Mesenchymal stem cell (in vitro differentiated cells and primary cell): ENCODE data around the gene SPSB3.

Source experiments
- DNase-seq: peaks from one replicate; pipeline ENCODE4 v3.0.0-alpha.2; 2013
- H2AFZ ChIP-seq: one replicate; pipeline ENCODE4 v1.6.1; 2013; ENCODE audit warnings: low read depth, mild to moderate bottlenecking, control low read depth, inconsistent platforms, low read length, moderate library complexity
- H2AK5ac ChIP-seq: 2 replicates; pipeline ENCODE4 v1.6.1; 2013; ENCODE audit warnings: low read length, moderate library complexity, mild to moderate bottlenecking, inconsistent platforms; ENCODE audit not compliant: severe bottlenecking
- H2BK120ac ChIP-seq: one replicate; pipeline ENCODE4 v1.6.1; 2013; ENCODE audit warnings: low read depth, mild to moderate bottlenecking, inconsistent platforms, low read length, moderate library complexity
- H2BK12ac ChIP-seq, 2 experiments: one replicate each; pipeline ENCODE4 v1.6.1; 2013; ENCODE audit warnings: inconsistent platforms in 2 of 2, low read length in 2 of 2, mild to moderate bottlenecking in 2 of 2, moderate library complexity in 2 of 2, control low read depth in 1 of 2
- H2BK15ac ChIP-seq: one replicate; pipeline ENCODE4 v1.6.1; 2013; ENCODE audit warnings: mild to moderate bottlenecking, low read depth, inconsistent platforms; ENCODE audit not compliant: poor library complexity, severe bottlenecking
- H2BK5ac ChIP-seq: 2 replicates; pipeline ENCODE4 v1.6.1; 2013; ENCODE audit warnings: low read depth, mild to moderate bottlenecking, low read length, control low read depth, inconsistent platforms; ENCODE audit not compliant: poor library complexity, severe bottlenecking
- H3K14ac ChIP-seq, 2 experiments: one replicate each; pipeline ENCODE4 v1.6.1; 2013; ENCODE audit warnings: inconsistent platforms in 2 of 2, low read length in 2 of 2, control low read depth in 1 of 2, mild to moderate bottlenecking in 1 of 2, moderate library complexity in 1 of 2
- H3K18ac ChIP-seq, 2 experiments: one replicate each; pipeline ENCODE4 v1.6.1; 2013; ENCODE audit warnings: inconsistent platforms in 2 of 2, low read length in 2 of 2, control low read depth in 1 of 2, low read depth in 1 of 2, mild to moderate bottlenecking in 1 of 2
- H3K23ac ChIP-seq, 2 experiments: one replicate each; pipeline ENCODE4 v1.6.1; 2013; ENCODE audit warnings: inconsistent platforms in 2 of 2, low read length in 2 of 2, mild to moderate bottlenecking in 2 of 2, moderate library complexity in 2 of 2, control low read depth in 1 of 2
- H3K27ac ChIP-seq: 2 replicates; pipeline ENCODE4 v1.5.1; 2013; ENCODE audit warnings: mild to moderate bottlenecking, moderate library complexity, low read length, control low read depth, inconsistent platforms; ENCODE audit not compliant: poor library complexity, severe bottlenecking
- H3K27me3 ChIP-seq, 2 experiments: 2 replicates each; pipeline versions ENCODE4 v1.6.1 to v1.7.0; 2013; ENCODE audit warnings: low read length in 2 of 2, mild to moderate bottlenecking in 2 of 2, moderate library complexity in 2 of 2, control low read depth in 1 of 2, inconsistent platforms in 1 of 2; ENCODE audit not compliant: control insufficient read depth in 1 of 2, insufficient read depth in 1 of 2
- H3K36me3 ChIP-seq, 2 experiments: 2 replicates each; pipeline versions ENCODE4 v1.6.1 to v1.7.0; 2013; ENCODE audit warnings: low read length in 2 of 2, control low read depth in 1 of 2, inconsistent platforms in 1 of 2, low read depth in 1 of 2, mild to moderate bottlenecking in 1 of 2; ENCODE audit not compliant: insufficient read depth in 2 of 2, control insufficient read depth in 1 of 2
- H3K4ac ChIP-seq, 2 experiments: one replicate each; pipeline ENCODE4 v1.6.1; 2013; ENCODE audit warnings: inconsistent platforms in 2 of 2, low read length in 2 of 2, mild to moderate bottlenecking in 2 of 2, moderate library complexity in 2 of 2, control low read depth in 1 of 2, low read depth in 1 of 2
- H3K4me1 ChIP-seq: 2 replicates; pipeline ENCODE4 v1.6.1; 2013; ENCODE audit warnings: low read depth, low read length, control low read depth; ENCODE audit not compliant: control insufficient read depth, insufficient read depth
- H3K4me2 ChIP-seq: 2 replicates; pipeline ENCODE4 v1.6.1; 2013; ENCODE audit warnings: low read length, mild to moderate bottlenecking, inconsistent platforms; ENCODE audit not compliant: poor library complexity, severe bottlenecking
- H3K4me3 ChIP-seq, 2 experiments: 2 replicates each; pipeline versions ENCODE4 v1.5.1 to v1.7.0; 2013; ENCODE audit warnings: low read length in 2 of 2, mild to moderate bottlenecking in 2 of 2, control low read depth in 1 of 2, low read depth in 1 of 2; ENCODE audit not compliant: insufficient read depth in 1 of 2
- H3K79me1 ChIP-seq: replicated peaks from 2 replicates; pipeline ENCODE4 v1.6.1; 2013; ENCODE audit warnings: mild to moderate bottlenecking, control low read depth, low read length, inconsistent platforms; ENCODE audit not compliant: poor library complexity, severe bottlenecking
- H3K9ac ChIP-seq: 2 replicates; pipeline ENCODE4 v1.7.0; 2013; ENCODE audit warnings: mild to moderate bottlenecking, low read length, moderate library complexity
- H3K9me3 ChIP-seq: 2 replicates; pipeline ENCODE4 v1.7.0; 2013; ENCODE audit warnings: mild to moderate bottlenecking, low read length; ENCODE audit not compliant: control insufficient read depth
- H4K8ac ChIP-seq: one replicate; pipeline ENCODE4 v1.6.1; 2013; ENCODE audit warnings: inconsistent platforms, mild to moderate bottlenecking, low read length, moderate library complexity
- H4K91ac ChIP-seq: one replicate; pipeline ENCODE4 v1.6.1; 2013; ENCODE audit warnings: mild to moderate bottlenecking, low read length, inconsistent platforms
- WGBS: methylation state at CpG from one replicate; pipeline ENCODE4 v1.1.7; 2013; ENCODE audit warnings: mixed read lengths; 5-methylcytosine and 5-hydroxymethylcytosine counted together

SPSB3 gene

DNA sequence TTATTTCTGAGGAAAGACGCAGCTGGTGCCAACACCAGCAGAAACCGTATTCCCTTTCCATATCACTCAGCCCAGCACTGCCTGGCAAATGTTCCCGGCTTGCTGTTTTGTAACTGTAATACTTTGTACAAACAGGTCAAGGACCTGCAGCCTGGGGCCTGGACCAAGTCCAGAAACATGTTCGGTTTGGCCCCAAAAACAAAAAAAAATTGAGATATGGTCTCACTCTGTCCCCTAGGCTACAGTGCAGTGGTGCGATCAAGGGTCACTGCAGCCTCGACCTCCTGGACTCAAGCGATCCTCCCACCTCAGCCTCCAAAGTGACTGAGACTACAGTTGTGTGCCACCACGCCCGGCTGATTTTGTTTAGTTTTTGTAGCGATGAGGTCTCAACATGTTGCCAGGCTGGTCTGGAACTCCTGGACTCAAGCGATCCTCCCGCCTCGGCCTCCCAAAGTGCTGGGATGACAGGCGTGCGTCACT, 43.1 kb upstream of the SPSB3 start:
- Histone ChIP-seq H4K8ac (peak overlapping the region; percentile 47), H3K23ac (no peak overlapping the region), H3K27me3 (no peaks in the 10 kb centered on the region), H2BK15ac (no peak overlapping the region), H3K14ac (no peak overlapping the region), H3K27ac (no peak overlapping the region), H2BK12ac (no peak overlapping the region), H3K36me3 (peaks cover 28 to 30% of the 10 kb centered on the region in 2 experiments), H3K4me1 (peaks cover 20% of the 10 kb centered on the region), H3K9ac (peak overlapping the region; percentile 75), H3K18ac (no peak overlapping the region), H2AFZ (no peak overlapping the region), H3K4ac (no peak overlapping the region), H2BK120ac (no peak overlapping the region), H4K91ac (no peak overlapping the region), H3K4me3 (peak overlapping the region in 1 of 2 experiments; percentile 95), H3K4me2 (peak overlapping the region; percentile 97), H2BK5ac (no peak overlapping the region), H2AK5ac (no peak overlapping the region), H3K9me3 (no peaks in the 10 kb centered on the region), H3K79me1 (peaks cover 29% of the 10 kb centered on the region)
- WGBS, result 90% methylated on average over 15 of the region's 15 CpGs
- DNase-seq, result no peak

DNA sequence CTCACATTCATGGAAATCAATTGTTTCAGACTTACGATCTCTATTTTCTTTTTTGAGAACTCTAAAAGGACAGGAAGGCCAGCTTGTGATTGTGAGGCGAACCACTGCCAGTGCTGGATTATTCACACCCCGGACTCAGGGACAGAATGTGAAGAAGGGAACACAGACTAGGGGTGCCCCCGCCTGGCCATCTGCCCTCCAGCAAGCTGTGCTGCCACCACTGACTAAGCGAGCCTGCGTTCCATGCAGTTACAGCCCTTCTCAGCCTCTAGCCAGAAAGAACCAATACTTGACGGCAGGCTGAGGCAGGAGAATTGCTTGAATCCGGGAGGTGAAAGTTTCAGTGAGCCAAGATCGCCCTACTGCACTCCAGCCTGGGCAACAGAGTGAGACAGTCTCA, 41.5 kb upstream of the SPSB3 start:
- Histone ChIP-seq H3K9me3 (no peaks in the 10 kb centered on the region), H3K23ac (peak overlapping the region in 1 of 2 experiments; percentile 56), H3K18ac (no peak overlapping the region), H2BK12ac (no peak overlapping the region), H3K27ac (no peak overlapping the region), H2AK5ac (no peak overlapping the region), H3K4ac (peak overlapping the region in 1 of 2 experiments; percentile 29), H2AFZ (no peak overlapping the region), H2BK5ac (no peak overlapping the region), H3K9ac (peak overlapping the region; percentile 38), H4K8ac (no peak overlapping the region), H3K4me1 (peaks cover 14% of the 10 kb centered on the region), H3K14ac (no peak overlapping the region), H3K27me3 (no peaks in the 10 kb centered on the region), H3K36me3 (peaks cover 21 to 40% of the 10 kb centered on the region in 2 experiments), H4K91ac (no peak overlapping the region), H3K4me3 (no peak overlapping the region), H3K4me2 (no peak overlapping the region), H3K79me1 (peaks cover 36% of the 10 kb centered on the region), H2BK120ac (no peak overlapping the region), H2BK15ac (no peak overlapping the region)
- peak; percentile 50 for DNase-seq
- 61% methylated on average over 9 of the region's 9 CpGs for WGBS

DNA sequence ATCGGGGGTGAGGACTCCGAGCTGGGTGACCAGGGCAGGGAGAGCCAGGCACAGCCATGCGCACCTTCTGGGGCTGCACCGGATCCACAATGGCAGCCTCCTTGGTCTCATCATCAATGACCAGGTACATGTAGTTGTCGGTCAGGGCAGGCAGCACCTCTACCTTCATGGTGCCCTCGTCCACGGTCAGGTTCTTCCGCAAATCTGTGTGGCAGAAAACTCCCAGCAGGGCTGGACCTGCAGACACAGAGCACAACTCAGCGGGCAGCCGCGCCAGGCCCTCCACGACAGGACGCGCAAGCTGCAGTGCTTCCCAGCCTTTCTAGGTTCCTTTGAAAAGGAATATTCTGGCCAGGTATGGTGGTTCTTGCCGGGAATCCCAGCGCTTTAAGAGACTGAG, 40.4 kb upstream of the SPSB3 start:
- Histone ChIP-seq H2BK12ac (no peak overlapping the region), H3K79me1 (peaks cover 38% of the 10 kb centered on the region), H2AFZ (no peak overlapping the region), H3K23ac (no peak overlapping the region), H2BK5ac (no peak overlapping the region), H3K14ac (no peak overlapping the region), H3K18ac (no peak overlapping the region), H3K4me3 (no peak overlapping the region), H3K4ac (no peak overlapping the region), H3K4me2 (no peak overlapping the region), H2BK15ac (no peak overlapping the region), H2BK120ac (no peak overlapping the region), H3K27ac (no peak overlapping the region), H3K9ac (no peak overlapping the region), H3K4me1 (peaks cover 14% of the 10 kb centered on the region), H4K91ac (no peak overlapping the region), H2AK5ac (no peak overlapping the region), H3K36me3 (peaks cover 20 to 50% of the 10 kb centered on the region in 2 experiments), H4K8ac (no peak overlapping the region), H3K27me3 (no peaks in the 10 kb centered on the region), H3K9me3 (no peaks in the 10 kb centered on the region)
- WGBS, result 99% methylated on average over 16 of the region's 16 CpGs
- no peak for DNase-seq

DNA sequence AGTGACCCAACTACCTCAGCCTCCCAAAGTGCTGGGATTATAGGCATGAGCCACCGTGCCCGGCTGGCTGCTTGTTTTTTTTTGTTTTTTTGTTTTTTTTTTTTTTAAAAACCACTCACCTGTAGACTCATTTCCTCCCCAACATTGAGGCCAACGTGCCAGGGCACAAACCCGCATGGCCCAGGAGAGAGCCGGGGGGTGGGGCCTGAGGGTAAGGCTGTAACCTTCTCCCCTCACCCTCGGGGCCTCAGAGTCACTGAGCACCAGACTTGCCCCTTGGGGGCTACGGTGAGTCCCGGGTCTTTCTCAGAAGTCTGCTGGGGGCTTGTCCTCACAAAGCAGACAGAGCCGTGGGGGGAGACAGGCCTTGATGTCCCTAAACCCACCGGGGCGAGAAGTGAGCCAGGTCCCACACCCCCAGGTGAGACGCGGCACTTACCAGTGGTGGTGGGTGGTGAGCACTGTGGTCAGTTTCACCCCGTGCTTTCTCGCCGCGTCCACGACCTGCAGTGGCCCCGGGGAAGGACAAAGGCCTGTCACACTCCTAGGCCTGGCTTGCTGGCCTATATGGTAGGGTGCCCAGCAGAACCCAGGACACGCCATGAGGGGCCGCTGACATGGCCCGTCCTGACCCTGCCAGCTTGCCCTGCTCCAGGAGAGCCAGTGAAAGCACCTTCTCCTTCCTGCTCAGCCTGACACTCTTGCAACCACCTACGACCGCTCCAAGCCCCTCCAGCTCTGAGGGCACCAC, 39.7 kb upstream of the SPSB3 start:
- Histone ChIP-seq H3K4ac (no peak overlapping the region), H3K9me3 (no peaks in the 10 kb centered on the region), H2BK120ac (no peak overlapping the region), H3K18ac (no peak overlapping the region), H2BK12ac (no peak overlapping the region), H4K91ac (no peak overlapping the region), H3K79me1 (peaks cover 43% of the 10 kb centered on the region), H3K36me3 (peaks cover 20 to 58% of the 10 kb centered on the region in 2 experiments), H2AK5ac (no peak overlapping the region), H3K27ac (no peak overlapping the region), H3K9ac (no peak overlapping the region), H3K27me3 (no peaks in the 10 kb centered on the region), H4K8ac (no peak overlapping the region), H3K4me2 (no peak overlapping the region), H3K14ac (no peak overlapping the region), H2BK5ac (no peak overlapping the region), H3K4me3 (no peak overlapping the region), H2BK15ac (no peak overlapping the region), H3K23ac (no peak overlapping the region), H2AFZ (no peak overlapping the region), H3K4me1 (peaks cover 14% of the 10 kb centered on the region)
- 97% methylated on average over 22 of the region's 24 CpGs for WGBS
- no peak for DNase-seq
